GM19351 (cell line): ENCODE measurements around the gene TNMD.

Experiments used
- ATAC-seq: cut with Tn5 transposase; IDR thresholded peaks from one replicate; pipeline ENCODE4 v1.9.1; 2021; ENCODE audit warnings: mild to moderate bottlenecking, moderate library complexity; ENCODE audit not compliant: unreplicated experiment

The TNMD gene

GRCh38 chrX:100643956-100644860 lies 59.5 kb downstream of the TNMD start, which contains the start of gene SRPX2:
Gene SRPX2, plus strand, starts transcription at chrX:100644199. Its CDS starts 2,124 bp downstream, at chrX:100646323.
- ATAC-seq = peak; percentile 69

- ATAC-seq = no peak
Measured at GRCh38 chrX:100645106-100645505, 60.4 kb downstream of the TNMD start.

DNA sequence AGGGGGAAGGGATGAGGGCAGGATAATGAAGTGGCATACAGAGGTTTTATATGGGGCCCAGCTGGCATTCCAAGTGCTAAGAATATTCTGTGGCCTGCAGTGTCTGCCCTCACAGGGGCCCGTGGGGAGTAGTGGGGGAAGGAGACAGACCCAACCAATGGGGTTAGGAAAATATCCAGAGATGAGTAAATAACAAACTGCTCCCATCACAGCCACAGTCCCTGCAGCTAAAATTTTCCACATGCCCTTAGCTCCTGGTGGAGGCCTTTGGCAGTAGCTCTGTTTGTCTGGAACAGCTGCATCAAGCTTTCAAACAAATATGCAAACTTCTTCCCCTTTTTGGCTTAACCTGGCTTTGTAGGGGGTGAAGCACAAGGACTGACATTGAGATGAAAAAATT lies 62.4 kb downstream of the TNMD start:
- no peak for ATAC-seq

DNA sequence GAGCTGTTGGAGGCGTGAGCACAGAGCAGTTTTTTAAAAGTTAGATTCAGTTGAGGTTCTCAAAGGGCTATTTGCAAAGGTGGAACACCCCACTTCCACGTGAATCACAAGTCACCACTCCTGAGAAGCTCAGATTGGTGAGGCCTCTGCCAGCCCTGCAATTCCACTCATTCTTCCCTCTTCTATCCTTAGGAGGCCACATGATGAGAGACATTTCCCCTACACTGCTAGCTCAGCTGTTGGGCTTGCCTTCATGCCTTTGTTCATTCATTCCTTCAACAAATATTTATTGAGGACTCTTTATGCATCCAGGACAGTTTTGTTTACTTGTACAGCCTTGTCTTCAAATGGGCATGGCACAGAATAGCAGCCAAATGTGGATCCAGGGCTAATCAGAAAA lies 63.0 kb downstream of the TNMD start:
- no peak for ATAC-seq

DNA sequence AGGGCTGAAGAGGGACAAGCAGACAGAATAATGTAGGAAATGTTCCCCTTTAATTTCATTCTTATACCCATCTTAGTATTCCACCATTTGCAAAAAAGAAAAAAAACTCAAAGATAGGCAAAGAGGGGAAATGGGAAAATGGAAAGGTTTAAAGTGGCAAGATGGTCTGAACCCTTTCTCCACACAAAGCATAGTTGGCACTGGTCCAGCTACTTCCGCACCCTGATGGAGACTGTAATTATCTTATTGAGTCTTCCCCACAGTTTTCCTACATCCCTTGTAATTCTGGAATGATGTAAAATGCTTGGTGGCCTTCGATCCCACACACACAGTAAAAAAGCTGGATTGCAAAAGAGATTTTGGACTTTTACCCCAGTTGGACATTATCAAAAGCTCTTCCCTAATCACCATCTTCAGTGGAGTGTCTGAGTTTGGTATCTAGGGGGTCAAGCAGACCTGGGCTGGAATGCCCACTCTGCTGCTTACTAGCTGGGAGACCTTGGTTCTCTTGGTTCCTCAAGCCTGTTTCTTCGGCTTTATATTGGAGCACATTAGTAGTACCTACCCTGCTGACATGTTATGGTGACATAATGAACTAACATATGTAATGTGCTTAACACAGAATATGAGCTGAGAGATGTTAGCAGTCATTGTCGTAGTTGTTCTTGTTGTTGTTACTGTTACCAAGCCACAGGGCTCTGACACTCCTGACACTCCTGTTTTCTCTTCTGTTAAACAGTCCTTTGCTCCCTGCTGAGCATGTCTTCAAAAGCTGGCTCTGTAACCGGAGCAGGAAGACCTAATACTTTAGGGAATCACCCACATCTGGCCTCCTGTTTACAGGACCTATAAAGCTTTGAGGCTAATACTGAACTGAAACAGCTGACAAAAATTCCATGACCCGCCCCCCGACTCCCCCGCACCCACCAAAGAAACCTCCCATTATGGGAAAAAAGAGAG lies 64.0 kb downstream of the TNMD start:
- no peak for ATAC-seq
